Upper lobe of right lung (tissue), 1 donor: Measurements from ENCODE around the gene SRGAP3. TPM values are rescaled to one million over a fixed set of nuclear protein-coding genes. Genes with fewer than 3 reads are reported as not detected.

ENCODE experiments used
- ATAC-seq: fragments of 200-7000 bp; cut with Tn5 transposase; one replicate; pipeline ENCODE4 v1.9.1; 2020; ENCODE audit warnings: mild to moderate bottlenecking, moderate library complexity
- DNase-seq: peaks from one replicate; pipeline ENCODE4 v3.0.0-alpha.2; 2020
- H3K27ac ChIP-seq: fragments of 200-600 bp; one replicate; pipeline ENCODE4 v1.8.0; 2022
- H3K27me3 ChIP-seq: fragments of 200-600 bp; one replicate; pipeline ENCODE4 v1.8.0; 2022; ENCODE audit warnings: mild to moderate bottlenecking
- H3K36me3 ChIP-seq: fragments of 200-600 bp; one replicate; pipeline ENCODE4 v1.8.0; 2022
- H3K4me1 ChIP-seq: fragments of 200-600 bp; one replicate; pipeline ENCODE4 v1.8.0; 2022
- H3K4me3 ChIP-seq: fragments of 200-600 bp; one replicate; pipeline ENCODE4 v1.8.0; 2022; ENCODE audit warnings: mild to moderate bottlenecking
- H3K9me3 ChIP-seq: fragments of 200-600 bp; one replicate; pipeline ENCODE4 v1.8.0; 2022
- CTCF ChIP-seq: fragments of 200-600 bp; IDR thresholded peaks from one replicate; pipeline ENCODE4 v1.8.0; 2022; ENCODE audit warnings: antibody characterized with exemption
- intact Hi-C: fragments of 100-400 bp; cut with DNase I; formaldehyde crosslinking; loops from one replicate; pipeline ENCODE4 v1.11.0; 2022
- total RNA-seq: library from RNA; stranded (reverse); fragmentation: NEBNext Ultra II Directional; extraction: Animal tissue kit (Norgen Biotek cat#: 25700); gene quantifications from one replicate; pipeline ENCODE4 v1.2.1, GENCODE V29; 2021
- donor health status: DM: no; HTN: yes; CAD: no; lungs with severe emphysema.

SRGAP3 gene
- total RNA-seq, 1 donor from 2014 or later: 3.2 TPM

- Histone ChIP-seq H3K36me3 (no peaks in the 10 kb centered on the region), H3K27ac (no peak overlapping the region), H3K9me3 (no peaks in the 10 kb centered on the region), H3K4me3 (no peak overlapping the region), H3K27me3 (no peaks in the 10 kb centered on the region), H3K4me1 (no peaks in the 10 kb centered on the region)
- intact Hi-C loops: no loop called here
- ATAC-seq (no peak), DNase-seq (no peak)
- TF ChIP-seq CTCF: no peak
Observed at GRCh38 chr3:9193633-9194195, 55.7 kb downstream of the SRGAP3 start.

GRCh38 chr3:9193211-9193610, 56.2 kb downstream of the SRGAP3 start:
- intact Hi-C loops: no loop called here
- H3K4me1 ChIP-seq: no peaks in the 10 kb centered on the region
- no peaks in the 10 kb centered on the region for H3K27me3 ChIP-seq
- ATAC-seq (no peak), DNase-seq (no peak)
- no peaks in the 10 kb centered on the region for H3K36me3 ChIP-seq
- no peaks in the 10 kb centered on the region for H3K9me3 ChIP-seq
- H3K27ac ChIP-seq: no peak overlapping the region
- TF ChIP-seq CTCF: no peak
- no peak overlapping the region for H3K4me3 ChIP-seq

GRCh38 chr3:9192248-9193025, 57.0 kb downstream of the SRGAP3 start:
- no peak for ATAC-seq

GRCh38 chr3:9190276-9190675, 59.2 kb downstream of the SRGAP3 start:
- no peak for DNase-seq

More at GRCh38 chr3:9192248-9193025, 57.0 kb downstream of the SRGAP3 start:
- TF ChIP-seq CTCF: no peak
- DNase-seq: no peak
- H3K4me3 ChIP-seq: no peak overlapping the region
- no peaks in the 10 kb centered on the region for H3K4me1 ChIP-seq
- H3K27me3 ChIP-seq: no peaks in the 10 kb centered on the region
- H3K27ac ChIP-seq: no peak overlapping the region
- no peaks in the 10 kb centered on the region for H3K9me3 ChIP-seq
- intact Hi-C loops: no loop called here
- no peaks in the 10 kb centered on the region for H3K36me3 ChIP-seq

GRCh38 chr3:9188583-9188982, 60.9 kb downstream of the SRGAP3 start:
- H3K9me3 ChIP-seq: no peaks in the 10 kb centered on the region
- TF ChIP-seq CTCF: no peak
- H3K36me3 ChIP-seq: no peaks in the 10 kb centered on the region
- no peak overlapping the region for H3K27ac ChIP-seq
- H3K27me3 ChIP-seq: no peaks in the 10 kb centered on the region
- no peaks in the 10 kb centered on the region for H3K4me1 ChIP-seq
- no peak overlapping the region for H3K4me3 ChIP-seq
- ATAC-seq: no peak
- DNase-seq: no peak
- intact Hi-C loops: no loop called here

More at GRCh38 chr3:9190276-9190675, 59.2 kb downstream of the SRGAP3 start:
- no peaks in the 10 kb centered on the region for H3K27me3 ChIP-seq
- no peak overlapping the region for H3K27ac ChIP-seq
- H3K9me3 ChIP-seq: no peaks in the 10 kb centered on the region
- H3K4me3 ChIP-seq: no peak overlapping the region
- no peaks in the 10 kb centered on the region for H3K36me3 ChIP-seq
- ATAC-seq: no peak
- intact Hi-C loops: no loop called here
- TF ChIP-seq CTCF: no peak
- H3K4me1 ChIP-seq: no peaks in the 10 kb centered on the region
